HG02885 (cell line): Measurements from ENCODE around the gene SPRED1.

Source experiments
- ATAC-seq: cut with Tn5 transposase; IDR thresholded peaks from one replicate; pipeline ENCODE4 v1.9.1; 2021; ENCODE audit warnings: mild to moderate bottlenecking; ENCODE audit not compliant: unreplicated experiment, poor library complexity

The SPRED1 gene

GRCh38 chr15:38252481-38253350 lies at the start of gene SPRED1:
SPRED1 (plus strand) TSS chr15:38252836; CDS start chr15:38253186, 350 bp downstream.
- ATAC-seq: peak; percentile 38

GRCh38 chr15:38205526-38206272 lies 46.9 kb upstream of the SPRED1 start:
- no peak for ATAC-seq

- no peak for ATAC-seq
These were observed 45.0 kb upstream of the SPRED1 start for GRCh38 chr15:38207621-38208020.

- no peak for ATAC-seq
These were observed 44.4 kb upstream of the SPRED1 start for GRCh38 chr15:38208206-38208605.

GRCh38 chr15:38208779-38209178 lies 43.9 kb upstream of the SPRED1 start:
- no peak for ATAC-seq

GRCh38 chr15:38211249-38211648 lies 41.4 kb upstream of the SPRED1 start:
- ATAC-seq: no peak

- ATAC-seq: no peak
These were observed 40.8 kb upstream of the SPRED1 start for GRCh38 chr15:38211811-38212210.

GRCh38 chr15:38212729-38213351 lies 39.8 kb upstream of the SPRED1 start:
- no peak for ATAC-seq

GRCh38 chr15:38213356-38213755 lies 39.3 kb upstream of the SPRED1 start:
- no peak for ATAC-seq

GRCh38 chr15:38215707-38216106 lies 36.9 kb upstream of the SPRED1 start:
- no peak for ATAC-seq

- no peak for ATAC-seq
These were observed 35.9 kb upstream of the SPRED1 start for GRCh38 chr15:38216763-38217162.

GRCh38 chr15:38217191-38217595 lies 35.4 kb upstream of the SPRED1 start:
- no peak for ATAC-seq

GRCh38 chr15:38217788-38218609 lies 34.6 kb upstream of the SPRED1 start:
- no peak for ATAC-seq

GRCh38 chr15:38220606-38221273 lies 31.9 kb upstream of the SPRED1 start:
- no peak for ATAC-seq

GRCh38 chr15:38224486-38224885 lies 28.1 kb upstream of the SPRED1 start:
- ATAC-seq: no peak

- ATAC-seq: no peak
These were observed 27.3 kb upstream of the SPRED1 start for GRCh38 chr15:38225381-38225780.

GRCh38 chr15:38226608-38227266 lies 25.9 kb upstream of the SPRED1 start:
- no peak for ATAC-seq

GRCh38 chr15:38227941-38228340 lies 24.7 kb upstream of the SPRED1 start:
- no peak for ATAC-seq

GRCh38 chr15:38228618-38229017 lies 24.0 kb upstream of the SPRED1 start:
- ATAC-seq: no peak
